ENCODE data around the gene KCTD8. TPM values are rescaled to one million over a fixed set of nuclear protein-coding genes. Genes with fewer than 3 reads are reported as not detected.

The KCTD8 gene
- total and polyA plus RNA-seq, 2 donors (not counting 1 experiment from before 2014, with no cell fraction given), result not detected

GRCh38 chr4:44165938-44166337 is 282.7 kb downstream of the KCTD8 start:
- WGBS (ENCODE audit: insufficient coverage), result no CpG with 5 or more reads among the region's 1 CpG
- Histone ChIP-seq H3K9me3 (ENCODE audit: control extremely low read depth in 1 of 3, control insufficient read depth in 2 of 3, insufficient read depth in 1 of 3, low read length in 2 of 3) (peaks cover 0 to 4% (median 0%) of the 10 kb centered on the region in 3 donors), H3K79me2 (ENCODE audit: control insufficient read depth, insufficient read depth, low read length) (no peaks in the 10 kb centered on the region), H2AFZ (ENCODE audit: insufficient read depth, low read depth, low read length, poor library complexity, severe bottlenecking) (no peak overlapping the region), H3K27ac (ENCODE audit: low read length in 2 of 2) (no peak overlapping the region), H3K4me3 (ENCODE audit: control extremely low read depth in 1 of 5, extremely low read depth in 1 of 5, insufficient read depth in 1 of 5, low read depth in 2 of 5, low read length in 4 of 5) (no peak overlapping the region), H3K4me1 (ENCODE audit: control insufficient read depth in 2 of 2, insufficient read depth in 2 of 2, low read length in 2 of 2) (no peaks in the 10 kb centered on the region), H3K36me3 (replicated peaks in 1 of 2; ENCODE audit: control extremely low read depth in 1 of 2, control insufficient read depth in 1 of 2, extremely low read depth in 1 of 2, insufficient read depth in 2 of 2, low read length in 1 of 2) (no peaks in the 10 kb centered on the region), H3K9ac (ENCODE audit: low read length) (no peak overlapping the region), H3K4me2 (replicated peaks; ENCODE audit: low read depth, low read length, poor library complexity, severe bottlenecking) (no peak overlapping the region), H3K27me3 (replicated peaks in 1 of 4; ENCODE audit: control extremely low read depth in 1 of 4, control insufficient read depth in 3 of 4, insufficient read depth in 4 of 4, low read length in 3 of 4) (no peaks in the 10 kb centered on the region), H4K20me1 (ENCODE audit: control insufficient read depth, insufficient read depth, low read length, poor library complexity, severe bottlenecking) (no peaks in the 10 kb centered on the region)
- ChIA-PET POLR2A (no interaction called here), CTCF (no interaction called here)
- H3K27ac Mint-ChIP-seq, result no peak overlapping the region
- no peak for DNase-seq
- intact Hi-C loops (cut with micrococcal nuclease), result no loop called here
- TF ChIP-seq CTCF (IDR thresholded peaks at IDR 0.05) (no peak), EZH2 (IDR thresholded peaks at IDR 0.05; ENCODE audit: borderline replicate concordance, insufficient read depth, low read depth, low read length, poor library complexity, severe bottlenecking) (no peak)
- H3K27me3 Mint-ChIP-seq, result no peaks in the 10 kb centered on the region
- H3K4me3 Mint-ChIP-seq, result no peak overlapping the region
- no peaks in the 10 kb centered on the region for H3K4me1 Mint-ChIP-seq
- no peak for ATAC-seq (ENCODE audit: low read depth)
- no peaks in the 10 kb centered on the region for H3K9me3 Mint-ChIP-seq (ENCODE audit: insufficient read depth)

- no peak for DNase-seq
- H3K4me2 ChIP-seq (replicated peaks; ENCODE audit: low read depth, low read length, poor library complexity, severe bottlenecking), result no peak overlapping the region
- intact Hi-C loops (cut with micrococcal nuclease), result no loop called here
- H3K4me1 ChIP-seq (ENCODE audit: control insufficient read depth in 2 of 2, insufficient read depth in 2 of 2, low read length in 2 of 2), result no peaks in the 10 kb centered on the region
- Mint-ChIP-seq H3K4me1 (no peaks in the 10 kb centered on the region), H3K27ac (no peak overlapping the region), H3K9me3 (ENCODE audit: insufficient read depth) (no peaks in the 10 kb centered on the region), H3K4me3 (no peak overlapping the region), H3K27me3 (no peaks in the 10 kb centered on the region)
- no peak overlapping the region for H2AFZ ChIP-seq (ENCODE audit: insufficient read depth, low read depth, low read length, poor library complexity, severe bottlenecking)
- H3K4me3 ChIP-seq (ENCODE audit: control extremely low read depth in 1 of 5, extremely low read depth in 1 of 5, insufficient read depth in 1 of 5, low read depth in 2 of 5, low read length in 4 of 5), result no peak overlapping the region
- no peaks in the 10 kb centered on the region for H4K20me1 ChIP-seq (ENCODE audit: control insufficient read depth, insufficient read depth, low read length, poor library complexity, severe bottlenecking)
- no peak overlapping the region for H3K9ac ChIP-seq (ENCODE audit: low read length)
- H3K27ac ChIP-seq (ENCODE audit: low read length in 2 of 2), result no peak overlapping the region
- ChIA-PET CTCF (no interaction called here), POLR2A (no interaction called here)
- no peaks in the 10 kb centered on the region for H3K27me3 ChIP-seq (replicated peaks in 1 of 4; ENCODE audit: control extremely low read depth in 1 of 4, control insufficient read depth in 3 of 4, insufficient read depth in 4 of 4, low read length in 3 of 4)
- TF ChIP-seq EZH2 (IDR thresholded peaks at IDR 0.05; ENCODE audit: borderline replicate concordance, insufficient read depth, low read depth, low read length, poor library complexity, severe bottlenecking) (no peak), CTCF (IDR thresholded peaks at IDR 0.05) (no peak)
- 100% methylated on average over 1 of the region's 2 CpGs for WGBS (ENCODE audit: insufficient coverage)
- no peaks in the 10 kb centered on the region for H3K36me3 ChIP-seq (replicated peaks in 1 of 2; ENCODE audit: control extremely low read depth in 1 of 2, control insufficient read depth in 1 of 2, extremely low read depth in 1 of 2, insufficient read depth in 2 of 2, low read length in 1 of 2)
- H3K79me2 ChIP-seq (ENCODE audit: control insufficient read depth, insufficient read depth, low read length), result no peaks in the 10 kb centered on the region
- H3K9me3 ChIP-seq (ENCODE audit: control extremely low read depth in 1 of 3, control insufficient read depth in 2 of 3, insufficient read depth in 1 of 3, low read length in 2 of 3), result peaks cover 0 to 4% (median 0%) of the 10 kb centered on the region in 3 donors
- no peak for ATAC-seq (ENCODE audit: low read depth)
These were observed 285.9 kb downstream of the KCTD8 start for GRCh38 chr4:44162538-44163270.

Data from B cell (primary cell).